Stimulated activated CD4-positive, alpha-beta T cell treated with anti-CD3 and anti-CD28 coated beads, Interleukin-2, amount 100 ng/mL, for 48 hours (primary cell): ENCODE measurements around the gene SDK1.

ENCODE experiments used
- DNase-seq, 2 donors: peaks; one replicate each; pipeline ENCODE4 v3.0.0-alpha.2; 2020

The SDK1 gene

DNA sequence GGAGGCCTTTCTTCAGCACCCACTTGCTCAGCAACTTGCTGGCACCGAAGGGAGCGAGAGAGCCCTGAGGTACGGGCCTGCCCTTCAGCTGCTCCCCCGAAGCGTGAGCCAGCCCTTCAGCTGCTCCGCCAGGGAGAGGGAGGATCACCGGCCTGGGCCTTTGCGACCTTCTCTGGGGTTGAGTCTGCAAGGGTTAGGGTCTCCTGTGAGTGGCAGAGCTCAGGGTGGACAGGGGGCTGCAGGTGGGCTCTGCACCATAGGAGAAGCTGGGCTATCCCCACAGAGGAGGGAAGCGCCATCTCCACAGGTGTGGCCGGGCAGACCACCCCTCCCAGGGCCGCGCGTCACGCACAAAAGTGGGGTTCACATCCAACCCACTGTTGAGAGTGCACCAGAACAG lies 890.5 kb downstream of the SDK1 start:
- no peak for DNase-seq

DNA sequence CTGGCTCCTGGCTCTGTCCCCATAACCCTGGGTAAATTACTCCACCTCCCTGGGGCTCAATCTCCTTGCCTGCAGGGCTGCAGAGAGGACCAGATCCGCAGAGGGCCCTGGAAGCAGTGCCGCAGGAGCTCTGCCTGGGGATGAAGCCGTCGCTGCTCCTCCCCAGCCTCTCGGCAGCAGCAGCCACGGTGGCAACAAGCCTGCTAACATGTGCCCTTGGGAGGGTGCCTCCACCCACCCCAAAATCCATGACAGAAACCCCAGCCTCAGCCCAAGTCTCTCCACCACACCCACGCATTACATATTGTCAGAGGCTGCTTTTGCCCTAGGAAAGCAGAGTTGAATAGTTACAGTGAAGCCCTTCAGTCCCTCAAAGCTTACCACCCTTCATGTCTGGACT lies 894.6 kb downstream of the SDK1 start:
- DNase-seq = no peak

DNA sequence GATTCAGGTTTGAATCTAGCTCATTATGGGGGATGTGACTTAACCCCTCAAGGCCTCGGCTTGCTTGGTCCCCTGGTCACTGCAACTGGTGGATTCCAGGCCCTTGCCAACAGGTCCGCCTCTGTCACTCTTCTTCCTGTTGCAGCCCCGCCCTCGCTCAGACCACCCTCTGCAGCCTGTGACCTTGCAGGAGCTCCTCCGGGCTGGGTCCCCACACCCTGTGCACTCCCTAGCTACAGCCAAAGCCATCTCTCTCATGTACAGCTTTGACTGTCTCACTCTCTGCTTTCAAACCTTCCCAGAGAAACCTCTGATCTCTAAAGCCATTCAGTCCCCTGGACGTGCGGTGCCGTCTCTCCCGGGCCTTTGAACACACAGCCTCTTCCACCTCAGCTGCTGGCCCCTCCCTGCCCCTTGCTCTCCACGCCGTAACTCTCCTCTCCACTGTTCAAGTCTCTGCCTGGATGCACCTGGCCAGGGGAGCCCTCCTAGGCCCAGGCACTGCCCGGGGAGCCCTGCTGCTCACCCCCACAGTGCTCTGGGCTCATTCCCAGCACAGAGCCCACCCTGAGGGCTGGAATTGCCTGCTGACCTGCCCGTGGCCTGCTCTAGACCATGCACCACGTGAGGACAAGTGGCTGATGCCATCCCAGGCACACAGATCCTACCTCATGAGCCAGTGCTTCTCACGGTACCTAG lies 895.2 kb downstream of the SDK1 start:
- DNase-seq = no peak

- no peak for DNase-seq
These were observed 897.2 kb downstream of the SDK1 start for GRCh38 chr7:4198301-4198700.

DNA sequence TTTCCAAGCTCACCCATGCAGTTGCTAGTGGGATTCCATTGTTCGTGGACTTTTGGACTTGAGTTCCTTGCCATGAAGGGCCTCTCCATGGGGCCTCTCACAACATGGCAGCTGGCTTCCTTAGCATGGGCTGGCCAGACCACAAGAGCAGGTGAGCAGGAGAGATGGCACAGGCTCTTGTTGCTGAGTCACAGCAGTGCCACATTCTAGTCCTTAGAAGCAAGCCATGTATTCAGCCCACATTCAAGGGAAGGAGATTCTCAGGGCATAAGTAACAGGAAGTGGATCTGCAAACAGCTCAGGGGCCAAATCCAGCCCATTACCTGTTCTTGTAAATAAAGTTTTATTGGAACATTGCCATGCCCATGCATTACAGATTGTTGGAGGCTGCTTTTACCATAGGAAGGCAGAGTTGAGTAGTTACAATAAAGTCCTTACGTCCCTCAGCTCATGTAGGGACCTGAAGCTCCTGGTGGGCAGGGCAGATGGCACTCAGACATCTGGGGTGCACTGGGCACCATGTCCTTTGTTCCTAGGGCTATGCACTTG lies 899.6 kb downstream of the SDK1 start:
- DNase-seq = no peak

DNA sequence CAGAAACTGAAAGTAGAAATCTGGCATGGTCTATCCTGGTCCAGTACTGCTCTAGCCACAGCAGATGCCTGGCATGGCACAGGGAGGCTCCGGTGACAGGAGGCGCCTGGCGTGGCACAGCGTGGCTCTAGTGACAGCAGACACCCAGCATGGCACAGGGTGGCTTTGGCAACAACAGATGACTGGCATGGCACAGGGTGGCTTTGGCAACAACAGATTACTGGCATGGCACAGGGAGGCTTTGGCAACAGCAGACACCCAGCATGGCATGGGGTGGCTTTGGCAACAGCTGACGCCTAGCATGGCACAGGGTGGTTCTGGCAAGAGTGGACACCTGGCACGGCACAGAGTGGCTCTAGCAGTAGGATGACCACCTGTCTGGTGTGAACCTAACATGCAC lies 900.5 kb downstream of the SDK1 start:
- DNase-seq = no peak

GRCh38 chr7:4202154-4202736 lies 901.2 kb downstream of the SDK1 start:
- no peak for DNase-seq

DNA sequence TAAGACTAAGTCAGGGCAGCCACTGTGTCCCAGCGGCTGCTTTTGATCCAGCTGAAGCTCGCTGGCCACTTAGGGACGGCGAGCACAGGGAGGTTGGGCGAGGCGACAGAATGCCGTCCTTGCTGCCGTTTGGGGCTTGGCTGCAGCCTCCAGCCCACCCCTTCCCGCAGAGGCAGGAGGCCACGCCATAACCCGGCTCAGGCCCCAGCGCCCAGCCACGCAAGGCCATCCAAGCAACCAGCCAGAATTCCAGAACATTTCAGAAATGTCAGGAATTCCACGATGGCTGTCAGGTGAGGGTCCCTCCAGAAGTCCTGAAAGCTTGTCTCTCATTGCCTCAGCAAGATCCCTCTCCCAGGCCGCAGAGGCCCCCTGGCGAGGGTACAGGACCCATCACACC lies 901.9 kb downstream of the SDK1 start:
- no peak for DNase-seq

- DNase-seq = no peak
These were observed 902.8 kb downstream of the SDK1 start for GRCh38 chr7:4203626-4204512.

GRCh38 chr7:4204513-4205165 lies 903.6 kb downstream of the SDK1 start:
- DNase-seq = peak in 1 of 2 donors; percentile 7

DNA sequence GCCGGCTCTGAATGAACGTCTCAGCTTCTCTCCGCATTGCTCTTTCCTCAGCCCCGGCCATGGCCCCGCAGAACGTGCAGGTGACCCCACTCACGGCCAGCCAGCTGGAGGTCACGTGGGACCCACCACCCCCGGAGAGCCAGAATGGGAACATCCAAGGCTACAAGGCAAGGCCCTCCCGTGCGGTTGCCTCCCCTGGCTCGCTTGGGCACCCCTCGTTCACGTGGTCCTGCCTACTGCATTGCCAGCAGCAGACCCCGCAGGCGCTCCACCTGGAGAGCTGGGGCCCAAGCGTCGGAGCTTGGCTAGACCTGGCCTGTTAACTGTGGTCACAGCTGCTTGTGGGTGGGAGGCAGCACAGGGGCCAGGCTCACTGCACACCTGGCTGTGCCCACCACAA lies 904.8 kb downstream of the SDK1 start:
- DNase-seq = no peak

DNA sequence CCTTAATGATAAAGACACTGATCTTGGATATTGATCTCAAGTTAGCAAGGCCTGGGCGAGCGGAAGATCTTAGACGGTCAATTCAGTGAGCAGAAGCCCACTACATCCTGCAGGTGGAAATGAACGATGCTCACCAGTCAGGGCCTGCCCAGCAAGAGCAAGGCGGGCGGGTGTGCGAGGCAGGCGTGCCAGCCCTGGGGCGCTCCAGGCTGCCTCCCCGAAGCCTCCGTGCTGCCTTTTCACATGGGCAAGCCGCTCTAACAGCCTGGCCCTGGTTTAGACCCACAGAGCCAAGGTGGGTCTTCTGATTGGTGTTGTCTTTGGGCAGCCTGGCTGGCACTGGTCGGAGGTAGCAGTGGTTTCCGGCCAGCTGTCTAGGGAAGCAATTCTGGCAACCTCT lies 906.0 kb downstream of the SDK1 start:
- no peak for DNase-seq

GRCh38 chr7:4208086-4208485 lies 907.0 kb downstream of the SDK1 start:
- no peak for DNase-seq

GRCh38 chr7:4208586-4208985 lies 907.5 kb downstream of the SDK1 start:
- DNase-seq = no peak

- DNase-seq = no peak
These were observed 908.1 kb downstream of the SDK1 start for GRCh38 chr7:4209126-4209525.

- no peak for DNase-seq
These were observed 908.9 kb downstream of the SDK1 start for GRCh38 chr7:4209966-4210365.

DNA sequence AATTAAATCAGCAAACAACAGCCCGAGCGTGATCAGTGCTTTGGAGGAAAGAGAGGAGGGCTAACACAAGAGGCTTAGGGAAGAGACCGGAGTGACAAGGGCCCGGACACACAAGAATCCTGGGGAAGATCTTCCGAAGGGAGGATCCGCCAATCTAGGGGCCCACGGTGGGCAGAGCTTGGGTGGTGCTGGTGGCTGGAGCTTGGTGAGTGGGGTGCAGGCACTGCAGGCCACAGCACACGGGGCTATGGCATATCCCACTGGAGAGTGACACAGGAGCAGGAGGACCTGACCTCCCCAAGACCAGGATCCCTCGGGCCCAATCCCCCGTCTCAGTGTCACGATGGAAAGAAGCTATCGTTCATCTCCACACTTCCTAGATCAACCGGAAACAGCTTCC lies 909.8 kb downstream of the SDK1 start:
- no peak for DNase-seq

- no peak for DNase-seq
These were observed 910.2 kb downstream of the SDK1 start for GRCh38 chr7:4211261-4211660.

- no peak for DNase-seq
These were observed 911.3 kb downstream of the SDK1 start for GRCh38 chr7:4212376-4212775.

DNA sequence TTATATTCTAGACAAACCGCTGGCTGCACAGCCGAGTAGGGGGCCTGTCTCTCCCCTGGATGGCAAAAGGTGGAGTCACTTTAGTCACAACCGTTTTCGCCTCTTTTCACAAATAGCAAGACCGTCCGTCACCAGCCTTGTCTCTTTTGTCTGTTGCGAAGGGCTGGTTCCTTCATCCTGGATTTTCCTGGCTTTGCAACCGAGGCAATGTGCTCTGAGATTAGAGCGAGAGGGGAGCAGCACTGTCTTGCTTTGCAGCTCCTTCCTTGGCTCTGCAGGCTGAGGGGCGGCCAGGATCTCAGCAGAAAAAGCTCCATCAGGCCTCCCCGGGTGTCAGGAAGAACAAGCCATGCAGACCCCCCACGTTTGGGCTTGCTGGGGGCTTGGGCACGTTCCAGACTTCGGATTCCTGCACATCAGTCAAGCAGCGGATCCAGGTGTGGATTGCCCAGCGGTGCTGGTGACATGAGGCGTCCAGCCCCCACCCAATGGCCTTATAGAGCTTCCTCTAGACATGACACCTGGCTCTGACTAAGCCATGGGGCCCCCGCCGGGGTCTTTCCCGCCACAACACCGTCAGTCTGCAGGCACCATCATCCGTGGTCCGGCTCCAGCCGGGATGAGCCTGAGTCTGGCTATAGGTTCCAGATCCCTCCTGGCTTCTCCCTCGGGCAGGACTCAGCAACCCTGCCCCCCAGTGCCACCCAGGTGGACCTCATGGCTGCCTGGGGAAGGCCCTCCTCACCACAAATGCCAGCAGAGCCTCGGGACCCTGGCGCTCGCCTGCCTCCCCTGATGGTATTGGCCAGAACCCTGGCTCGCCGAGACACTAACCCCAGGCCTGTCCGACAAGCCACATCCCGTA lies 913.5 kb downstream of the SDK1 start:
- DNase-seq = no peak

GRCh38 chr7:4215176-4215720 lies 914.2 kb downstream of the SDK1 start:
- DNase-seq = no peak

- DNase-seq = no peak
These were observed 915.0 kb downstream of the SDK1 start for GRCh38 chr7:4216016-4216415.
